ENCODE measurements around the gene SSUH2.

SSUH2 gene

GRCh38 chr3:8640223-8640622 lies 4.4 kb downstream of the SSUH2 start:
- DNase-seq (ENCODE audit: low read depth): no peak

GRCh38 chr3:8639659-8640000 lies 5.0 kb downstream of the SSUH2 start:
- no peak for DNase-seq (ENCODE audit: low read depth)

- no peak for DNase-seq (ENCODE audit: low read depth)
Observed at GRCh38 chr3:8638994-8639658, 5.5 kb downstream of the SSUH2 start.

DNA sequence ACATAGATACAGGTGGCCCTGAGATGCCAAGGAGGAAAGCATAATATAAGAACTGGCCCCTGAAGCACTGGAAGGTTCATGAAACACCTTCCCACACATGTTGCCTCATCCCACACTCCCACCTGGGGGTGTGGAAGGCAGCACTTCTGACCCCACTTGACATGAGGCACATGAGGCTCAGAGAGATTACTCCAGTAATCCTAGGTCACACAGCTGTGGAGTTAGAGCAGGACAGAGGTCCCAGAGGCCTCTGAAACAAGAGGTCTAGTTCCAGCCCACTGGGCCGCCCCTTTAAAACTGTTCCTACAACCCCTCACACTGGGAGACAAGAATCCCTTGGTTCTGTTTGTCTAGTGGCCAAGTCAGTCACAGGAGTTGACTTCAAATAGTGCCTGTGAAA lies 7.2 kb downstream of the SSUH2 start:
- no peak for DNase-seq (ENCODE audit: low read depth)

DNA sequence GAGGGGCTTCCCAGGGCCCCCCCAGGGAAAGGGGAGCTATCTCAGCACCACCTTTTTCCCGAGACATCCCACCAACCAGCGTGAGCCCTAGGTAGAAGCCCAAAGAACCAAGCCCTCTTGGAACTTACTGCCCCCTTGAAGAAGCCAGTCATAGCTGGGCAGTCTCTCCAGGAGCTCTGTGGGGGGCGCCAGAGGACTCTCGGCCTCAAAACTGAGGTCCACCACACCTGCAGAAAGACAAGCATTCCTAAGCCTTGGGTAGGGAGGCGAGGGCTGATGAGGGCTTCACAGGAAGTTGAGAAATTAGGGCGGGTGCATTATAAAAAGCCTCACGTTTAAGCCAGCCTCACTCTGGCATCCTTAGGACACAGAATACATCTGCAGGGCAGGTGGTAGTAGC lies 9.0 kb downstream of the SSUH2 start:
- no peak for DNase-seq (ENCODE audit: low read depth)

DNA sequence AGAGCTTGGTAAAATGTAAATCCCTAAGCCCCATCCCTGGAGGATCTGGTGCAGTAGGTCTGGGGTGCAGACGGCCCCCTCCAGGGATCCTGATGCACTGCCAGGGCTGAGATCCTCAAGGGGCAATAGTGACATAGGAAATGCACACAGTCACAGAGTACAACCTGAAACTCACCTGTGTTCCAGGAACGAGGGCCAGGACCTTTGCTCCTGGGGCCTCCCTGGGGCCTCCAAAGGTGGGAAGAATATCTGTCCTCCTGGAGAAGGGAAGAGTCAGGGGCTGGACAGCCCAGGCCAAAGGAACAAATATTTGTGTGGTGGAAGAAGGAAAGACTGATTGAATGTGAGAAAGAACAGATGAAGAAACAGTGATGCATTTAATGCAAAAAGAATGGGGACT lies 9.5 kb downstream of the SSUH2 start:
- no peak for DNase-seq (ENCODE audit: low read depth)

GRCh38 chr3:8632402-8633237 lies 12.0 kb downstream of the SSUH2 start:
- DNase-seq (ENCODE audit: low read depth): no peak

GRCh38 chr3:8631661-8632060 lies 12.9 kb downstream of the SSUH2 start:
- DNase-seq (ENCODE audit: low read depth): no peak

DNA sequence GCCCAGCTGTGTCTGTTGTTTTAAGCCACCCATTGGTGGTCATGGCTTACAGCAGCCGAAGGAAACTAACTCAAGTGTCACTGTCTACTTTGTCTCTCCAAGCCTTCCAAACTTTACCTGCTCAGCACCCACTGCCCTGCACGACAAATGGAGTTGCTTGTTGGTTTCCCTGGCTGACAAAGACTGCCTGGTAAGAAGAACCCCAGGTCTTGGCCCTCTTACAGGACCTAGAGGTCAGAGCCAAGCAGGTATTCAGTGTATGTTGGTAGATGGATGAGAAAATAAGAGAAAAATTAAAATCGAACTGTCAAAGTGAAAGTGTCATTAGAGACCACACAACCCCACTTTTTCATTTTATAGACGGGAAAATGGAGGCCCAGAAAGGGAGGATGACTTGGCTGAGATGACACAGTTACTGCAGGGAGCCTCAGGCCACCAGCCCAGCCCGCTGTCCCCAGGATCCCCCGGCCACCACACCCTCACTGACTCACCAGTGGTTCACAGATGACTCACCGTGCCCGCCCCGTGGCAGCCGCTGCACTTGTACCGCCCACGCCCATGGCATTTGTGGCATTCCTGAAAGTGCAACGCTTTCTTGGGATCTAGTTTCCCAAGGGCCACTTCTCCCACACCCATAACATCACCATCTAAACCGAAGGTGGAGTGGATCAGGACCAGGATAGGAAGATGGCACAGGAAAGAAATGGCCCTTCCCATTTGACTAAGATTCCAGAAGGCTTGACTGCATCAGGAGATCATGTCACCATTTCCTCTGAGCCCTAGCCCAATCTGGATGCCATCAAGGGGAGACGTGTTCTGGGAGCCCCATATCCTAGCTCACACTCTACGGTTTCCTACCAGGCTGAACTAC lies 15.2 kb downstream of the SSUH2 start:
- no peak for DNase-seq (ENCODE audit: low read depth)

DNA sequence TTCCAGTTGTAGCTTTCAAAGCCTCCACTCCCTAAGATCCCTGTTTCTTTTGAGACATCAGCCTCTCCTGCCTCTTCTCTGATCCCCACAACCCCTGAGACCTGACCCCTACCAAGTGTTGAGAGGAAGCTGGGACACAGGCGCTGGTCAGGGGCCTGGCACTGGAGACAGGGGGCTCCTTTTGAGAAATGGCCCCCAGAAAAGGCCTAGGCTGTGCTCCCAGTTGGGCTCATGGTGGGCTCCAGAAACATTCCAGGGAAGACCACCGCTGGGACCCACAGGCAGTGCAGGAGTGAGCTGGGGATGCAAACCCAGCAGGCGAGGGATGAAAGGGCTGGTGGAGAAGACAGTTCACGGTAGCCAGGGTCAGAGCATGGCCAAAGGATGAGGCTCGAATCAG lies 16.6 kb downstream of the SSUH2 start:
- DNase-seq (ENCODE audit: low read depth): no peak

DNA sequence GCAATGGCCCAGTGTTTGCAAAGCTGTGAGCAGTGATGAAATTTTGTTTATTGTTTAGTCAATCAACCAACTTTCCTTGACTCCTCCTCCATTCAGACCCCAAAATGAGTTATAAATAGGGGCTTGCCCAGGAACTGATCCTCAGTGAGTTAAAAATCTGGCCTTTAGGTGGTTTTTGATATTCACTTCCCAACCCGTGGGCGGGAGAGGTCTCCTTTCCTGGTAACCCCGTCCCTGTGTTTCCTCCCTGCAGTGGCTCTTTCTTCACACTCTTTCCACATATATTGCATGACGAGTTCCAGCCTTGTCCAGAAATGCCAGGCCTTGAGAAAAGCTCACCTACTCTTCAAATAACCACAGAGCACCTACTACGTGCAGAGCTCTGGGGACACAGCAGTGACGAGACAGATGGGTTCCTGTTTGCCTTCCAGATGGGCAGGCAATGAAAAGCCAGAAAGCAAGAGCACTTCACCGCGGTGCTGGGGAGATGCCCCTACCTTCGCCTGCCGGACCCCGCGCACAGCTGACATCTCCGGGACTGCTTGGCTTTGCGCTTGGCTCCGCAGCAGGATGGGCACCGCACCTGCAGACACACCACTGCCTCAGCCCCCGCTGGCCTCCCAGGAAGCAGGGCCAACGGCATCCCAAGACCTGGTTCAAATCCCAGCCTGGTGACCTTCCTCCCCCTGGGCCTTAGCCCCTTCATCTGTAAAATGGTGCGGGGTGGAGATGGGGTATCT lies 17.2 kb downstream of the SSUH2 start:
- DNase-seq (ENCODE audit: low read depth): no peak

- no peak for DNase-seq (ENCODE audit: low read depth)
Observed at GRCh38 chr3:8625991-8626390, 18.6 kb downstream of the SSUH2 start.

DNA sequence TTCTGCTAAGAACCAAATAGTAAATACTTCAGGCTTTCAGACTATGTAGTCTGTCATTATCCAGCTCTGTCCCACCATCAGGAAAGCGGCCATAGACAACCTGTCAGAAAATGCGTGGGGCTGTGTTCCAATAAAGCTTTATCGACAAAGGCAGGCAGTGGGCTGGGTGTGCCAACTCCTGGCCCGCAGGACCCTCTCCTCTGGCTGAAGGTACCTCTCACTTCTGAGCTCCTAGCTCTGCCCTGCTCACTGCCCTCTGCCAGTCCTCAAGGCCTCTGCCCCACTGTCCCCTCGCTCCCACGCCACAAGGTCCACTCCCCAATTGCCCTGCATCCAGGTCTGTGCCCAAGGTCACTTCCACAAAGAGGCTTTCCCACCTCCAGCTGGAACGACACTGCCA lies 20.0 kb downstream of the SSUH2 start:
- DNase-seq (ENCODE audit: low read depth): no peak

DNA sequence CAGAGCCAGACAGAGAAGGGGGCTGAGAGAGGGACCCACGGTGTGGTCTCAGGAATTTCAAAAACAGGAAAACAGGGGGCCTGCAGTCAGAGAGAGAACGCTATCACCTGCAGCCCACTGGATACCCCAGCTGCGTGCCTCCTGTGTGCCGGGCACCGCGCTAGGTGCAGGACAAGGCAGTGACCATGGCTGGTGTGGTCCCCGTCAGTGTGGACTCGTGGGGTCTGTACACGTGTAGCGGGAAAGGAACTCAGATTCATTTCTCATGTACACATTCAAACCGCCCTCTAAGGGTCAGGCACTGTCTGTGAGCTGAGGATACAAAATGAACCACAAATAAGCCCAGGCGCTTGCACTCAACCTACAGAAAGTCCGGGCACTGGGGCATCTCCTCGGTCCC lies 20.9 kb downstream of the SSUH2 start:
- DNase-seq (ENCODE audit: low read depth): no peak

GRCh38 chr3:8622873-8623691 lies 21.5 kb downstream of the SSUH2 start:
- no peak for DNase-seq (ENCODE audit: low read depth)

DNA sequence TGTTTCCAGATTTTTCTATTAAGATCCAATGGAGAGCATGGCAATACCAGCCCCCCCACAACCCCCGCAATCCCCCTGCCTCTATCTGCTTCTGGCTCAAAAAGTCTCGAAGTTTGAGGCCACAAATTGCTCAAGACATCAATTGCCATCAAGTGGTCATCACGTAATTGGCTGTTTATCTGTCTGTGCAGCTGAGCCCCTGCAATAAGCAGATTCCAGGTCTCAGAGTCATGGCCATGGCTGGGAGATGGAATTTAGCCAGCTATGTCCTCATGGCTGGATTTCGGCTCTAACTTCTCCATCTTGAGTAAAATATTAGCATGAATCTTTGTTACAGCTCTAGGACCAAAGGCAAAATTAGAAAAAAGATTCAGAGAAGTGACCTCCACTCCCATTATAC lies 22.7 kb downstream of the SSUH2 start:
- DNase-seq (ENCODE audit: low read depth): no peak

GRCh38 chr3:8621141-8621540 lies 23.5 kb downstream of the SSUH2 start:
- no peak for DNase-seq (ENCODE audit: low read depth)

DNA sequence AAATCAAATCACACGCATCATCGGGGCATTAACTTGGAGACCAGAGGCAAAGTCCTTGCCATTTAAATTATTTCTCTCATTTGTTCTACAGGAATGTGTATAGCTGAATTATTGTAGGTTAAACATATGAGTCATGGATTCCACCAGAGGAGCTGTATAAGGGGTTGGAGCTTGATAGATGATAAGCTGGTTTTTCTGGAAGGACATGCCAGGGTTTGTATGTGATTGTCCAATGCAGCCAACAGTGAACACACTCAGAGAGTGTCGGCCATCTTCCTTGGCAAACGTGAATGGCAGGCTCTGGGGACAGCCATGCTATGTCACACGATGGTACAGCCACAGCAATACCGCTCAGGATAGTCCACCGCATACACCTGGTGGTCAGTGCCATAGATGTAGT lies 25.1 kb downstream of the SSUH2 start:
- DNase-seq (ENCODE audit: low read depth): no peak

DNA sequence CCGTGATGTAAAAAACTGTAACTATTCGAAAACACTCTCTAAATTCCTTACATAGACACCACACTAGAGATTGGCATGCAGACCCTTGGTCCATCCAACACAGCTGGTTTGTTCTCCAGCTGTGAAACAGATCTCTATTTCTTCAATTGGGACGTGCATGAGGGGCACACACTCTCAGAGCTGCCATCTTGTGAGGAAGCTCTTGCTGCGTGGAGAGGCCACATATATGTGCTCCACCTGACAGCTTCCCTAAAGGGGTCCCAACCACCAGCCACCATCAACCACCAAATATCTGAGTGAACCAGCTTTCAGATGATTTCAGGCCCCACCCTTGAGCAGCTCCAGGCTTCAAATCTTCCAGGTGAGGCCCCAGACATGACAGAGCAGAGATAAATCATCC lies 25.6 kb downstream of the SSUH2 start:
- DNase-seq (ENCODE audit: low read depth): no peak

- DNase-seq (ENCODE audit: low read depth): no peak
Observed at GRCh38 chr3:8617921-8618320, 26.7 kb downstream of the SSUH2 start.

- no peak for DNase-seq (ENCODE audit: low read depth)
Observed at GRCh38 chr3:8610951-8611350, 33.6 kb downstream of the SSUH2 start.
